Spleen (tissue), 11 donors: ENCODE measurements around the gene NLGN1. TPM values are rescaled to one million over a fixed set of nuclear protein-coding genes. Genes with fewer than 3 reads are reported as not detected.

ENCODE experiments used
- DNase-seq: peaks from one replicate; pipeline ENCODE4 v3.0.0-alpha.2; 2020
- H3K27ac ChIP-seq, 8 donors: fragments of 200-600 bp; sonication (generic) in 7 of 8; 1 replicate in 4 of 8; 2 replicates in 4 of 8; pipeline versions ENCODE4 v1.5.0 to v1.8.0; 2016 to 2021; ENCODE audit warnings: inconsistent platforms in 4 of 8, mild to moderate bottlenecking in 4 of 8, moderate library complexity in 1 of 8
- H3K27me3 ChIP-seq, 7 donors: fragments of 200-600 bp; sonication (generic) in 6 of 7; replicated peaks in 1 of 7; 1 replicate in 4 of 7; 2 replicates in 3 of 7; pipeline versions ENCODE4 v1.5.0 to v1.8.0; 2016 to 2021; ENCODE audit warnings: inconsistent platforms in 3 of 7, mild to moderate bottlenecking in 1 of 7
- H3K36me3 ChIP-seq, 6 donors: fragments of 200-600 bp; sonication (generic) in 5 of 6; 1 replicate in 4 of 6; 2 replicates in 2 of 6; pipeline versions ENCODE4 v1.5.0 to v1.8.0; 2016 to 2021; ENCODE audit warnings: inconsistent platforms in 2 of 6
- H3K4me1 ChIP-seq, 6 donors: fragments of 200-600 bp; sonication (generic) in 5 of 6; 1 replicate in 3 of 6; 2 replicates in 3 of 6; pipeline versions ENCODE4 v1.5.0 to v1.8.0; 2016 to 2021; ENCODE audit warnings: inconsistent platforms in 3 of 6
- H3K4me3 ChIP-seq, 8 donors: fragments of 200-600 bp; sonication (generic) in 7 of 8; 1 replicate in 4 of 8; 2 replicates in 4 of 8; pipeline versions ENCODE4 v1.5.0 to v1.8.0; 2016 to 2021; ENCODE audit warnings: inconsistent platforms in 4 of 8, mild to moderate bottlenecking in 4 of 8, moderate library complexity in 2 of 8
- H3K9me3 ChIP-seq, 8 donors: fragments of 200-600 bp; sonication (generic) in 7 of 8; 1 replicate in 4 of 8; 2 replicates in 4 of 8; pipeline versions ENCODE4 v1.5.0 to v1.8.0; 2016 to 2021; ENCODE audit warnings: inconsistent platforms in 4 of 8
- POLR2A ChIP-seq, 3 donors: fragments of 450-650 bp; IDR thresholded peaks; one replicate each; pipeline ENCODE4 v1.5.1; 2017; ENCODE audit warnings: antibody characterized with exemption in 3 of 3, mild to moderate bottlenecking in 1 of 3
- POLR2AphosphoS5 ChIP-seq, 3 donors: sonication (generic); formaldehyde crosslinking; IDR thresholded peaks; one replicate each; pipeline ENCODE4 v1.5.1; 2017; ENCODE audit warnings: antibody characterized with exemption in 3 of 3
- WGBS, 5 donors: extraction: QIAGEN DNeasy Blood & Tissue Kit in 3 of 5; methylation state at CpG; one replicate each; pipeline versions ENCODE4 v1.1.5 to v1.1.7; 2013 to 2018; 5-methylcytosine and 5-hydroxymethylcytosine counted together
- intact Hi-C: fragments of 100-400 bp; cut with DNase I; formaldehyde crosslinking; loops from one replicate; pipeline ENCODE4 v1.15.0; 2023; ENCODE audit warnings: low total_unique reads
- polyA plus RNA-seq, 3 donors: library from polyadenylated mRNA; stranded (reverse); fragments of 200-250 nt; gene quantifications; one replicate each; pipeline ENCODE4 v1.2.1, GENCODE V29; 2013
- total RNA-seq, 7 donors: library from RNA; depleted of rRNA in 3 of 7; stranded (reverse); fragments of >200 nt in 3 of 7; fragmentation: NEBNext Ultra II Directional in 4 of 7; extraction: Animal tissue kit (Norgen Biotek cat#: 25700) in 4 of 7; gene quantifications; one replicate each; pipeline versions ENCODE4 v1.1.0 to v1.2.1, GENCODE V29; 2016 to 2021
- TF ChIP-seq, protein P1 (sequence below), 11 experiments: fragments of 200-600 bp in 7 of 11; fragments of 450-650 bp in 4 of 11; sonication (generic) in 4 of 11; IDR thresholded peaks in 8 of 11; conservative IDR thresholded peaks in 3 of 11; 1 replicate in 7 of 11; 2 replicates in 4 of 11; pipeline versions ENCODE4 v1.4.0 to v1.8.0; 2016 to 2021; ENCODE audit warnings: antibody characterized with exemption in 11 of 11, inconsistent platforms in 4 of 11, mild to moderate bottlenecking in 1 of 11
- donor health status: healthy with polysubstance abuse.
- donor health status: DM: no; HTN: no; CAD: no; lungs with moderate emphysema.
- donor health status: DM: no; HTN: no; CAD: no.
- donor health status: Bipolar disorder and iron deficiency.
- donor health status: healthy.
- donor health status: DM: no; HTN: no; CAD: no.
- donor health status: DM: yes; HTN: yes; CAD: no.

NLGN1 gene
- total and polyA plus RNA-seq, 10 donors: 0.03 to 0.13 (median 0.03) TPM; not detected in 7

DNA sequence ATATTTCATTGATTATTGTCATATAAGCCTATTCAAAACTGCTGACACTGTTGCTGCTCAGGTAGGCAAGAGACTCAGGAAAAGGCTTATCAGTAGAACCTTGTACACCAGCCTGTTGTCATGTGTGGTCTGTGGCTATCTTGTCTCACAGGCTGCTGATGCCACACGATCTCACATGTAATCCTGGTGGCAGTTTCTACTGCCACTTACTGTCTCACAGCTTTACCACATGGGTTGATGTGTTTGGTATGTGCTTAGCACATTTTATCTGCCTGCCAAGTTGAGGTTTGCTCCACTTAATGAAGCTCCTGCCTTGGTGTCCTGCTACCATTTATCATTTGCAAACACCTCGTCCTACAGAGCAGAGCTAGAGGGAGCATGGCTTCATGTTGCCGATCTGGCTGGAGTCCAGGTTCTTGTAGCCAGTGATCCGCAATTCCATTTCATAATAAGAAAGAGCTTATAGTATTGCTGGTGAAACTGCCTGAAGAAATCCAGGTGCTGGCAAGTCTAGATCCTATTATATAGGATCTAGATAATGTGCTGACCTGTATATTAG is 637.9 kb downstream of the NLGN1 start:
- Histone ChIP-seq H3K4me1 (no peaks in the 10 kb centered on the region), H3K27ac (no peak overlapping the region), H3K4me3 (no peak overlapping the region), H3K27me3 (no peaks in the 10 kb centered on the region), H3K9me3 (peaks cover 0 to 12% (median 0%) of the 10 kb centered on the region in 8 donors), H3K36me3 (no peaks in the 10 kb centered on the region)
- intact Hi-C loops: no loop called here
- WGBS, 5 donors: 42 to 67% (median 49%) methylated on average over 3 to 4 of the region's 4 CpGs
- no peak for TF ChIP-seq POLR2A (IDR thresholded peaks at IDR 0.05)
- TF ChIP-seq, protein P1, sequence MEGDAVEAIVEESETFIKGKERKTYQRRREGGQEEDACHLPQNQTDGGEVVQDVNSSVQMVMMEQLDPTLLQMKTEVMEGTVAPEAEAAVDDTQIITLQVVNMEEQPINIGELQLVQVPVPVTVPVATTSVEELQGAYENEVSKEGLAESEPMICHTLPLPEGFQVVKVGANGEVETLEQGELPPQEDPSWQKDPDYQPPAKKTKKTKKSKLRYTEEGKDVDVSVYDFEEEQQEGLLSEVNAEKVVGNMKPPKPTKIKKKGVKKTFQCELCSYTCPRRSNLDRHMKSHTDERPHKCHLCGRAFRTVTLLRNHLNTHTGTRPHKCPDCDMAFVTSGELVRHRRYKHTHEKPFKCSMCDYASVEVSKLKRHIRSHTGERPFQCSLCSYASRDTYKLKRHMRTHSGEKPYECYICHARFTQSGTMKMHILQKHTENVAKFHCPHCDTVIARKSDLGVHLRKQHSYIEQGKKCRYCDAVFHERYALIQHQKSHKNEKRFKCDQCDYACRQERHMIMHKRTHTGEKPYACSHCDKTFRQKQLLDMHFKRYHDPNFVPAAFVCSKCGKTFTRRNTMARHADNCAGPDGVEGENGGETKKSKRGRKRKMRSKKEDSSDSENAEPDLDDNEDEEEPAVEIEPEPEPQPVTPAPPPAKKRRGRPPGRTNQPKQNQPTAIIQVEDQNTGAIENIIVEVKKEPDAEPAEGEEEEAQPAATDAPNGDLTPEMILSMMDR (IDR thresholded peaks at IDR 0.05 in 8 of 11, conservative IDR thresholded peaks at IDR 0.05 in 3 of 11): no peak
- TF ChIP-seq POLR2AphosphoS5 (IDR thresholded peaks at IDR 0.05): no peak
- DNase-seq: no peak

- Histone ChIP-seq H3K27ac (no peak overlapping the region), H3K27me3 (no peaks in the 10 kb centered on the region), H3K4me1 (no peaks in the 10 kb centered on the region), H3K9me3 (peaks cover 0 to 27% (median 16%) of the 10 kb centered on the region in 8 donors), H3K36me3 (no peaks in the 10 kb centered on the region), H3K4me3 (no peak overlapping the region)
- TF ChIP-seq, protein P1 (IDR thresholded peaks at IDR 0.05 in 8 of 11, conservative IDR thresholded peaks at IDR 0.05 in 3 of 11): no peak
- no peak for TF ChIP-seq POLR2AphosphoS5 (IDR thresholded peaks at IDR 0.05)
- TF ChIP-seq POLR2A (IDR thresholded peaks at IDR 0.05): no peak
- DNase-seq: no peak
- intact Hi-C loops: no loop called here
Observed at GRCh38 chr3:174046311-174046710, 648.8 kb downstream of the NLGN1 start.

- no peak for DNase-seq
Observed at GRCh38 chr3:174049472-174049871, 651.9 kb downstream of the NLGN1 start.

GRCh38 chr3:174051191-174051590 is 653.6 kb downstream of the NLGN1 start:
- intact Hi-C loops: no loop called here
- 84 to 97% (median 88%) methylated on average over 5 of the region's 5 CpGs for WGBS, 5 donors
- H3K27ac ChIP-seq: no peak overlapping the region
- H3K36me3 ChIP-seq: no peaks in the 10 kb centered on the region
- no peak for DNase-seq
- no peaks in the 10 kb centered on the region for H3K4me1 ChIP-seq
- no peaks in the 10 kb centered on the region for H3K9me3 ChIP-seq
- TF ChIP-seq POLR2A (IDR thresholded peaks at IDR 0.05) (no peak), POLR2AphosphoS5 (IDR thresholded peaks at IDR 0.05) (no peak)
- TF ChIP-seq, protein P1 (IDR thresholded peaks at IDR 0.05 in 8 of 11, conservative IDR thresholded peaks at IDR 0.05 in 3 of 11): no peak
- H3K4me3 ChIP-seq: no peak overlapping the region
- H3K27me3 ChIP-seq: no peaks in the 10 kb centered on the region

More at GRCh38 chr3:174049472-174049871, 651.9 kb downstream of the NLGN1 start:
- TF ChIP-seq, protein P1 (IDR thresholded peaks at IDR 0.05 in 8 of 11, conservative IDR thresholded peaks at IDR 0.05 in 3 of 11): no peak
- TF ChIP-seq POLR2AphosphoS5 (IDR thresholded peaks at IDR 0.05): no peak
- TF ChIP-seq POLR2A (IDR thresholded peaks at IDR 0.05): no peak
- Histone ChIP-seq H3K4me3 (no peak overlapping the region), H3K27me3 (no peaks in the 10 kb centered on the region), H3K27ac (no peak overlapping the region), H3K36me3 (no peaks in the 10 kb centered on the region), H3K4me1 (no peaks in the 10 kb centered on the region), H3K9me3 (peaks cover 0 to 12% (median 9%) of the 10 kb centered on the region in 8 donors)
- WGBS, 5 donors: 66 to 79% (median 75%) methylated on average over 3 of the region's 3 CpGs
- intact Hi-C loops: no loop called here
